ENCODE results near the gene NCL.

- TF ChIP-seq CTCF (IDR thresholded peaks at IDR 0.05; ENCODE audit: low read depth, low read length, poor library complexity, severe bottlenecking) (no peak), EZH2phosphoT487 (IDR thresholded peaks at IDR 0.05; ENCODE audit: borderline replicate concordance, low read length) (no peak)
Observed at GRCh38 chr2:231411237-231411636, 53.0 kb downstream of the NCL start.

Data from DOHH2 (cell line).